Stimulated activated CD4-positive, alpha-beta T cell treated with anti-CD3 and anti-CD28 coated beads, TNF-alpha, amount 100 ng/mL, for 48 hours (primary cell): ENCODE measurements around the gene NMB.

ENCODE experiments used
- DNase-seq, 3 donors: peaks; one replicate each; pipeline ENCODE4 v3.0.0-alpha.2; 2020; ENCODE audit warnings: low read depth in 3 of 3

Gene NMB

GRCh38 chr15:84616235-84616634 is 41.8 kb downstream of the NMB start:
- no peak for DNase-seq

GRCh38 chr15:84611631-84612030 is 46.4 kb downstream of the NMB start:
- no peak for DNase-seq

- no peak for DNase-seq
Measured at GRCh38 chr15:84609818-84610525, 48.0 kb downstream of the NMB start.

GRCh38 chr15:84608707-84609284 is 49.2 kb downstream of the NMB start:
- DNase-seq, result no peak

GRCh38 chr15:84606653-84607120 is 51.3 kb downstream of the NMB start:
- no peak for DNase-seq

- DNase-seq, result no peak
Measured at GRCh38 chr15:84605554-84605882, 52.5 kb downstream of the NMB start.
